OCI-LY1 (cell line): ENCODE measurements around the gene KRT2.

Experiments
- H2AFZ ChIP-seq: fragments of 200-600 bp; sonication (generic), shearing (Covaris generic); 2 replicates; pipeline ENCODE4 v1.6.0; 2014; ENCODE audit warnings: antibody characterized with exemption, mild to moderate bottlenecking, low read length
- H3F3A ChIP-seq: fragments of 200-600 bp; sonication (generic), shearing (Covaris generic); 2 replicates; pipeline ENCODE4 v1.6.0; 2014; ENCODE audit warnings: mild to moderate bottlenecking, antibody characterized with exemption, low read length, moderate library complexity; ENCODE audit not compliant: insufficient read depth
- H3K27ac ChIP-seq: fragments of 200-600 bp; sonication (generic); 2 replicates; pipeline ENCODE4 v1.5.1; 2014; ENCODE audit warnings: low read length, mixed run types, mild to moderate bottlenecking, low read depth; ENCODE audit not compliant: poor library complexity, severe bottlenecking
- H3K27me3 ChIP-seq: fragments of 200-600 bp; sonication (generic); 2 replicates; pipeline ENCODE4 v1.6.0; 2014; ENCODE audit warnings: antibody characterized with exemption, mild to moderate bottlenecking, low read length, moderate library complexity; ENCODE audit not compliant: insufficient read depth
- H3K36me3 ChIP-seq: fragments of 200-600 bp; sonication (generic); 2 replicates; pipeline ENCODE4 v1.6.1; 2014; ENCODE audit warnings: mild to moderate bottlenecking, antibody characterized with exemption, low read length, moderate library complexity, mixed read lengths; ENCODE audit not compliant: insufficient read depth
- H3K4me1 ChIP-seq: fragments of 200-600 bp; sonication (generic); 2 replicates; pipeline ENCODE4 v1.5.1; 2014; ENCODE audit warnings: mild to moderate bottlenecking, low read length, moderate library complexity; ENCODE audit not compliant: insufficient read depth, severe bottlenecking
- H3K4me2 ChIP-seq: fragments of 200-600 bp; sonication (generic), shearing (Covaris generic); 2 replicates; pipeline ENCODE4 v1.6.1; 2014; ENCODE audit warnings: low read length
- H3K4me3 ChIP-seq: fragments of 200-600 bp; sonication (generic); 2 replicates; pipeline ENCODE4 v1.5.1; 2014; ENCODE audit warnings: low read length, low read depth, mild to moderate bottlenecking, mixed read lengths; ENCODE audit not compliant: poor library complexity, severe bottlenecking
- H3K79me2 ChIP-seq: fragments of 200-600 bp; shearing (Covaris generic); 2 replicates; pipeline ENCODE4 v1.6.1; 2016; ENCODE audit warnings: mixed run types, low read length, mixed read lengths; ENCODE audit not compliant: insufficient read depth
- H3K9ac ChIP-seq: fragments of 200-600 bp; sonication (generic), shearing (Covaris generic); 2 replicates; pipeline ENCODE4 v1.6.1; 2014; ENCODE audit warnings: mild to moderate bottlenecking, low read length, mixed read lengths
- H3K9me2 ChIP-seq: fragments of 200-600 bp; sonication (generic), shearing (Covaris generic); 2 replicates; pipeline ENCODE4 v1.6.1; 2014; ENCODE audit warnings: low read depth, mild to moderate bottlenecking, low read length, mixed read lengths
- H3K9me3 ChIP-seq: fragments of 200-600 bp; shearing (Covaris generic); 2 replicates; pipeline ENCODE4 v1.6.1; 2014; ENCODE audit warnings: low read length, mixed read lengths
- H4K20me1 ChIP-seq: fragments of 200-600 bp; sonication (generic), shearing (Covaris generic); 2 replicates; pipeline ENCODE4 v1.6.0; 2016; ENCODE audit warnings: mild to moderate bottlenecking, low read length; ENCODE audit not compliant: insufficient read depth
- CTCF ChIP-seq: fragments of 200-600 bp; sonication (generic), shearing (Covaris generic); IDR thresholded peaks from 2 replicates; pipeline ENCODE4 v1.5.1; 2017; ENCODE audit warnings: mild to moderate bottlenecking, antibody characterized with exemption, low read length, moderate library complexity, mixed read lengths
- EZH2 ChIP-seq: fragments of 200-600 bp; sonication (generic), shearing (Covaris generic); IDR thresholded peaks from 2 replicates; pipeline ENCODE4 v1.8.0; 2017; ENCODE audit warnings: borderline replicate concordance, mixed run types, mild to moderate bottlenecking, antibody characterized with exemption, low read length, moderate library complexity, mixed read lengths

Gene KRT2

GRCh38 chr12:52650520-52651081 is 1.4 kb downstream of the KRT2 start:
- TF ChIP-seq EZH2 = no peak
- TF ChIP-seq CTCF = no peak
- H3K9ac ChIP-seq = no peak overlapping the region
- no peaks in the 10 kb centered on the region; the same call in 1 of the 2 replicates for H3K27me3 ChIP-seq
- no peaks in the 10 kb centered on the region for H4K20me1 ChIP-seq
- no peak overlapping the region for H3K4me2 ChIP-seq
- no peaks in the 10 kb centered on the region for H3K36me3 ChIP-seq
- H3K9me2 ChIP-seq = no peaks in the 10 kb centered on the region
- H3F3A ChIP-seq = no peaks in the 10 kb centered on the region
- no peak overlapping the region for H3K27ac ChIP-seq
- H3K4me3 ChIP-seq = no peak overlapping the region
- H3K4me1 ChIP-seq = no peaks in the 10 kb centered on the region
- no peaks in the 10 kb centered on the region for H3K9me3 ChIP-seq
- H2AFZ ChIP-seq = no peak overlapping the region
- H3K79me2 ChIP-seq = no peaks in the 10 kb centered on the region

- H3K9ac ChIP-seq = no peak overlapping the region
- H3K4me1 ChIP-seq = no peaks in the 10 kb centered on the region
- no peaks in the 10 kb centered on the region for H3K79me2 ChIP-seq
- no peaks in the 10 kb centered on the region for H3K9me3 ChIP-seq
- TF ChIP-seq CTCF (no peak), EZH2 (no peak)
- H3K4me2 ChIP-seq = no peak overlapping the region
- H3K4me3 ChIP-seq = no peak overlapping the region
- H3K27ac ChIP-seq = no peak overlapping the region
- H3K36me3 ChIP-seq = no peaks in the 10 kb centered on the region
- H3K27me3 ChIP-seq = no peaks in the 10 kb centered on the region; the same call in 1 of the 2 replicates
- H3F3A ChIP-seq = no peaks in the 10 kb centered on the region
- H2AFZ ChIP-seq = no peak overlapping the region
- no peaks in the 10 kb centered on the region for H3K9me2 ChIP-seq
- no peaks in the 10 kb centered on the region for H4K20me1 ChIP-seq
Measured at GRCh38 chr12:52649066-52649465, 2.9 kb downstream of the KRT2 start.

- Histone ChIP-seq H3K9me2 (no peaks in the 10 kb centered on the region), H3K27ac (no peak overlapping the region), H3K4me1 (no peaks in the 10 kb centered on the region), H2AFZ (no peak overlapping the region), H3K36me3 (no peaks in the 10 kb centered on the region), H3K4me2 (no peak overlapping the region), H3K79me2 (no peaks in the 10 kb centered on the region), H3F3A (no peaks in the 10 kb centered on the region), H3K9me3 (no peaks in the 10 kb centered on the region), H3K4me3 (no peak overlapping the region), H4K20me1 (no peaks in the 10 kb centered on the region), H3K9ac (no peak overlapping the region), H3K27me3 (no peaks in the 10 kb centered on the region; the same call in 1 of the 2 replicates)
- TF ChIP-seq EZH2 (no peak), CTCF (no peak)
Measured at GRCh38 chr12:52648012-52648550, 3.9 kb downstream of the KRT2 start.
